Activated CD4-positive, alpha-beta T cell treated with anti-CD3 and anti-CD28 coated beads, Interleukin-2, amount 50 U/mL, for 16 hours (primary cell): ENCODE measurements around the gene CDH20.
"Not testable (repeated sequence)": the region's sequence is repeated elsewhere in the genome, so short reads cannot be mapped to it uniquely, and the experiment has no call there.

Experiments
- DNase-seq: peaks from one replicate; pipeline ENCODE4 v3.0.0-alpha.2; 2020

CDH20 gene

GRCh38 chr18:61350578-61350977, 17.3 kb downstream of the CDH20 start:
- DNase-seq, result no peak

DNA sequence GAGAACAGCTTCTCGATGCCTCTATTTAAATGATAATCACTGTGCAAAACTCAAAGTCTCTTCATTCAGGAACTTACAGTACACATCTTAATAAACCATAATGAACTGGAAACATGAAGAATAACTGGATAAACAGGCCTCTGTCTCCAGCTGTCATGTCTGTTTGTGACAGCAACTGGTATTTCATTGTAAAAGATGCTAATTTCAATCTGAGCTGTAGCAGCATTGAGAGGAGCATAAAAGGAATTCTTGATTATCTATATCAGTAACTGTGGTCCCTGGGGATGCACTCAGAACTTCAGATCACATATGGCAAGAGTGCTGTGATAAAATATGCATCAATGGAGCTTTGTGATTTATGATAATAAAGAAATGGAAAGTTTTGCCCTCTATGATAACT, 18.8 kb downstream of the CDH20 start:
- no peak for DNase-seq

DNA sequence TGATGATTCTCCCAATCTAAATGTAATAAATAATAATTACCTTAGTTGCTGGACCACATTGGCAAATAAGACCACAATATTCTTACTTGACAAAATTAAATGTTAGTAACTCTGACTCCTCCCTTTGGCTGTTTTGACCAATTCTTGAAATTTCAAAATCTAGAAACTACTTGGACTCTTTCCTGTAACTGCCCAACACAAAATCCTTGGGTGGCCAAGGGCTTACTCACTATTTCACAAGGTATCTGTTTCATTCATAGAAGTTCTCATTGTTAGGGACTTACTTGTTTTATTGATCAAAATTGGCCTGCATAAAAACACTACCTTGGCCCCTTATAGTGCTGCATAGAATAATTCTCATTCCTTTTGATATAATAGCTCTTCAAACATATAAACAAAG, 19.4 kb downstream of the CDH20 start:
- DNase-seq, result no peak

- no peak for DNase-seq
Observed at GRCh38 chr18:61360404-61361383, 27.5 kb downstream of the CDH20 start.

- no peak for DNase-seq
Observed at GRCh38 chr18:61362511-61362910, 29.3 kb downstream of the CDH20 start.

GRCh38 chr18:61364953-61365352, 31.7 kb downstream of the CDH20 start:
- DNase-seq, result no peak

DNA sequence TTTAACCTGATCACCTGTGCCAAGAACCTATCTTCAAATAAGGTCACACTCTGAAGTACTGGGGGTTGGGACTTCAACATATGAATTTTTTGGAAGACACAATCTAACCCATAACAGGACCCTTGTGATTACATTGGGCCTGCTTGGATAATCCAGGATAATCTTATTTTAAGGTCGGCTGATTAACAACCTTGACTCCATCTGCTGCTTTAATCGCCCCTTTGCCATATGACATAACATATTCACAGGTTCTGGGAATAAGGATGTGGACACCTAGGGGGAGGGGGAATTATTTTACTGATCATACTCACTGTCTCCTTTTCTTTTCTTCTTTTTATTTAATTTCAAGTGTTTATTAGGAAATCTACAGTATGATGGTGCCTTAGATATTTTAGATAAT, 34.8 kb downstream of the CDH20 start:
- no peak for DNase-seq

DNA sequence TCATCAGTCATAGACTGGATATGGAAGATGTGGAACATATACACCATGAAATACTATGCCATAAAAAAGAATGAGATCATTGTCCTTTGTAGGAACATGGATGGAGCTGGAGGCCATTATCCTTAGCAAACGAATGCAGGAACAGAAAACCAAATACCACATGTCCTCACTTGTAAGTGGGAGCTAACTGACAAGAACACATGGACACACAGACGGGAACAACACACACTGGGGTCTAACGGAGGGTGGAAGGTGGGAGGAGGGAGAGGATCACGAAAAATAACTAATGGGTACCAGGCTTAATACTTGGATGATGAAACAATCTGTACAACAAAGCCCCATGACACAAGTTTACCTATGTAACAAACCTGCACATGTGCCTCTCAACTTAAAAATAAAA, 36.4 kb downstream of the CDH20 start:
- not testable (repeated sequence) for DNase-seq

GRCh38 chr18:61371111-61371510, 37.9 kb downstream of the CDH20 start:
- no peak for DNase-seq

DNA sequence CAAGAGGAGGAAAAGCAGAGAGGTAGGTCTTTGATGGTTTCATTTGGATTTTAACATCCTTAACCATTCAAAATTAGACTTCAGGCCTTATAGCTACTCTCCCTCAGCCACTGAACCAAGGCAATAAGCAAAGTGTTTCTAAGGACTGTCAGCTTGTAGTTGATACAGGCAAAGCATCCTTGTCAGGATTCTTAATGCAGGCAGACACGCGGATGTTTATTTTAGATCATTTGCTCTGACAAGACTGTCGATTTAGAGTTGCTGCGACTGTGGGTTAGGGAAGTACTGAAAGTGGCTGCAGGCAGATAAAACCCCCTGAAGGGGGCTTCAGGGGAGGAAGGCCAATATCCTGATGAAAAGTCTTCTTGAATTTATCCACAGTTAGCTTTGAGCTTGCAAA, 46.6 kb downstream of the CDH20 start:
- no peak for DNase-seq

GRCh38 chr18:61388010-61388409, 54.8 kb downstream of the CDH20 start:
- DNase-seq, result no peak

DNA sequence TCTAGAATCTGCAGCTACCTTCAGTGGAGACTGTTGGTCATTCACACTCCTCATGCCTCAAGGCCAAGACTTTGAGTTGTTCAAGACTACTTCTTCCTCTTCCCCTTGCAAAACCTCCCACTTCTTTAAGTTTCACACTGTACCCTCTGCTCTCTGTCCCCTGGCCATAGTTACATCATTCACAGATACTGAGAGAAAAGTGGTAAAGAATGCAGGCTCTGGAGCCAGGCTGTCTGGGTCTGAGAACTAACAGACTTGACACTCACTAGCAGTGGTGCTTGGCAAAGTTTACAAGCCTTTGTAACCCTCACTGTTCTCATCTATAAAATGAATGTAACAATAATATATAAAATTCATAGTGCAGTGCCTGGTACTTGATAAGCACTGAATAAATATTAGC, 61.8 kb downstream of the CDH20 start:
- no peak for DNase-seq

GRCh38 chr18:61397222-61397621, 64.0 kb downstream of the CDH20 start:
- DNase-seq, result no peak

GRCh38 chr18:61398961-61399705, 65.9 kb downstream of the CDH20 start:
- no peak for DNase-seq

- DNase-seq, result no peak
Observed at GRCh38 chr18:61400016-61400635, 66.9 kb downstream of the CDH20 start.

- DNase-seq, result no peak
Observed at GRCh38 chr18:61400716-61401115, 67.5 kb downstream of the CDH20 start.

DNA sequence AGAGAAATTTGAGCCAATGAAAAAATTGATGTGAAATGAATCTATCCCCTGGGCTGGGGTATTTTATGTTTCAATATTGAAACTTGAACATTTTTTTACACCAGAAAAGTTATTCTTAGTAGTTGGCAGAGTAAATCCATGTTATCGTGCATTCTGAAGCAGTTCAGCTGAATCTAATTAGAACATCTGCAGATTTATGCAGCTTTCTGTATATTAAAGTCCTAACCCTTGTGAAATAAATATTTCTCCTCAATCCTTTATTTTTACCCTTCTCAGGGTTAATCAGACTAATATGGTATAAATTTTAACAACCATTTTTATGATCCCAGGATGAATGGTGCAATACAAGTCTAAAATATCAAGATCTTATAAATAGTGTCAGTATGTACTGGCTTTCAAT, 69.5 kb downstream of the CDH20 start:
- DNase-seq, result no peak

DNA sequence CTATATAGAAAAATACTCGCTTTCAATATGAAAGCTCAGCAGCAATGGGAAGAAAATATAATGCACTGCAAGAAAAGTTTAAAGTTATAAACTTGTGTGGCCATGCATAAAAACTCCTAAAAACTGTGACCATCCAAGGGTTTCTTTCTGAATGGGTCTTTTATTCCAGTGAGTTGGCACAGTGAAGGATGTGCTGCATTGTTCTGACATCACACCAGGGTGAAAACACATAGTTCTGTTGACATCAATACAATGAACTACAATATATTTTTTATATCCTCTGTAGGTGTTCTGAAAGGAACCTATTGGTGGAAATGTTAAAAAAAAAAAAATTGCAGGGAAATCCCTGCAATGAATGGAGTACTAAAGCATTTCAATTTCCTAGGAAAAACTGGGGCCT, 80.2 kb downstream of the CDH20 start:
- no peak for DNase-seq

DNA sequence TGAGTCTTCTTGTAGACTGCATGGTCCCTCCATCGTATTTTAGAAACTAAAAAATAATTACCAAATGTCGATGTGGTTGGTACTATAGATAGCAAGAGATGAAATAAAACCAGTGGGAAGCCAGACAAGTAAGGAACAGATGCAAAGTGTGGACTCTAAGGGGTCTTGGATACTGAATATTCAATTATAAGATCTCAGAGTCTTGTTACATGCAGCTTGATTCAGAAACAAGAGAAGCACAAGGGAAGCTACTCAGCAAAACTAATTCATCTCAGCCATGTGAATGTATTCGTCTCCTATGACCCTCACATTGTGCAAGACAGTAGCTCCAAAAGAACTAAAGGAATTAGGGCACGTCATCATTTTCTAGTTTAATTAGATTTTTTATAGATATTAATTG, 80.9 kb downstream of the CDH20 start:
- DNase-seq, result no peak

DNA sequence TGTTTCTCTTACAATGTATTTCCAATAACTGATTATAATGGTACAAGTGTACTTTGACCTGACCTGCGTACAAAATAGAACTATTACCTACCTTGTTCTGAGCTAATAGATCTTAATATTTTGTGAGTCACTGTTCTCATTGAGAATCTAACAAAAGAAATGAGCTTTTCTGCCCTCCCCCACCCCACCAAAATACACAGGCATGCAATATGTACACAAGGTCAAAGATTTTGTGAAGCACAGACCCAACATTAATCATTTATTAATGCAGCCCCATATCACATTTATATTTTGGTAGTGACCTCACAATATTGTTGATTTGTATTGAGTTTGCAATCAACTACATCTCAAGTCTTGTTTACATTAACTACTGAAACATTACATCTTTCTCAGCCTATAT, 86.5 kb downstream of the CDH20 start:
- DNase-seq, result no peak

DNA sequence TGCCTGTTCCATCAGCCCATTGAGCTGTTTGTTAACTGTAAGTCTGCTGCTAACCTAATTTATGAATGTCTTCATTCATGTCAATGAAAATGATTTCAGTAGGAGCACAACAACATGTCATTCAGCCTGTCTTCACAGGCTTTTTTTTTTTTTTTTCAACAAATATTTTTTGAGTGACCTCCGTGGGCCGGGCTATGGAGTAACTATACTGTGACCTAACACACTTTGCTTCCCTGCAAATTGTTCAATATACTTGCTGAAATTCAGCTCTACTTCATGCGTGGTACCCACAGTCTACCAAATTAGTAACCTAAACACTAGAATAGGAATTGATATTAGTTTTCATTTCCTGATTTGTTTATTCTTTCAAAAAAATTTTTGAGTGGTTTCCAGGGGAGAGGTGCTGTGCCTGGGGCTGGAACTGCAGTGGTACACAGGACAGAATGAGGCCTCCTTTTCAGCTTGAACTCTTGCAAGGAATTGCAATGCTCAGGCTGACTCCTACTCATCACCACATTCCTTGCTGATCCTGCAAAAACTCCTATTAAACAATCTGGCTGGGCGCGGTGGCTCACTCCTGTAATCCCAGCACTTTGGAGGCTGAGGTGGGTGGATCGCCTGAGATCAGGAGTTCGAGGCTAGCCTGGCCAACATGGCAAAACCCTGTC, 87.1 kb downstream of the CDH20 start:
- no peak for DNase-seq

DNA sequence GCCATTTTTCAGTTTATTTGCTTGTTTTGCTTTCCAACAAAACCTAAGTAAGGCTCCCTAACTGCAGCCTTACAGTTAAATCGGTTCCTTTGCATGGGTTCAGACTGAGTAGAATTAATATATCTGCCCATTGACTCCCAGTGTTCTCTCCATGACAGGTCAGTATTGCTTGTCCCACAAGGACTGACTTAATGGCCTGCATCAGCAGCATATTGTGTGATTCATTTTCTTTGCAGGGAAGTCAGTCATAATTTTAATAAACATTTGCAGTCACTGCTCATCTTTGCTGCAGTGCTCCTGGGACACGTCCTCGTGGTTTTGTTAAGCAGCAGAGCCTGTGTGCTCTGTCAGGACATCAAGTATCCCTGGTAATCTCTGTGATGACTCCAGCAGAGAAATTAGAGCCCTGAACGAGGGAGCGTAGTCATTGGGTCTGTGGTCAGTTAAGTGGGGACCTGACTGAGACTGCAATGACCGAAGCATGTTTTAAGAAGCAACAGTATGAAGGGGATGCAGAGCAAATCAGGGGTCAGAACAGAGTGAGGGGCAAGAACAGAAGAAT, 93.3 kb downstream of the CDH20 start:
- DNase-seq, result no peak

DNA sequence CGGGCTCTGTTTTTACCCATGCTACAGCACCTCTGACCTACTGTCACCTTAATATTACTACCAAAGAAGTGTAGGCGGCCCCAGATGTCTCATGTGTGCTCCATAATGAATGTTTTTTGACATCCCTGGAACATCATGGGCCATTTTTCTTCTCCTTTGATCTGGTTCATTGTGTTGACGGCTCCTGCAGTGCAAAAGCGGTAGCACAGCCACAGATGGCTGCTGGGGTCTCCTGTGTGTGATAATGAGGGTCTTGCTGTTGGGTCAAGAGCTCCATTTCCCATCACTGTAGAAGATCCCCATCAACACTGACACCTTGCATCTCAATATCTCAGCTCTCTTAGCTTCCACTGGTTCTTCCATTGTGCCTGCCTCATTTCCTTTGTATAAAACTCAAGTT, 95.0 kb downstream of the CDH20 start:
- no peak for DNase-seq
